GM18508 (cell line): ENCODE measurements around the gene IRF2.
"Not testable (repeated sequence)": the region's sequence is repeated elsewhere in the genome, so short reads cannot be mapped to it uniquely, and the experiment has no call there.

Experiments used
- ATAC-seq: cut with Tn5 transposase; IDR thresholded peaks from one replicate; pipeline ENCODE4 v1.9.1; 2021; ENCODE audit warnings: moderate number of reproducible peaks; ENCODE audit not compliant: insufficient read depth, unreplicated experiment

IRF2 gene

DNA sequence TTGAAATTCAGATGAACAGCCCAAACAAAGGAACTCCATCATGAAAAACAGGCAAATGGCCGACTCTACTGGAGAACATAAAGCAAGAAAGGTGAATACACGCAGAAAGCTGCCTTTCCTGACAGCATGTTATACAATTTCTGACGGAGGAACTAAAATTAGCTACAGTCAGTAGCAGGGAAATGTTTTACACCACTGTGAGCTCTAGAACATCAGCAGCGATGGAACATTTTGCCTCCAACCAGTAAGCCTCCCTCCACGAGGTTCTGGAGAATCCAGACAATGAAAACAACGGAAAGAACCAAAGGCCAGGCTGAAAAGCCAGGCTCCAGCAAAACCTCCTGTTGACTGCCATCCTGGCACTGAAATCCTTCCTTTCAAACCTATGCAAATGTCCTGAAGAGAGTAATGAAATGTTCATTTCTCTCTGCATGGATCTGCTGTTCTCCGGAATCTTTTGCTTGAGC is 78.9 kb downstream of the IRF2 start:
- no peak for ATAC-seq

DNA sequence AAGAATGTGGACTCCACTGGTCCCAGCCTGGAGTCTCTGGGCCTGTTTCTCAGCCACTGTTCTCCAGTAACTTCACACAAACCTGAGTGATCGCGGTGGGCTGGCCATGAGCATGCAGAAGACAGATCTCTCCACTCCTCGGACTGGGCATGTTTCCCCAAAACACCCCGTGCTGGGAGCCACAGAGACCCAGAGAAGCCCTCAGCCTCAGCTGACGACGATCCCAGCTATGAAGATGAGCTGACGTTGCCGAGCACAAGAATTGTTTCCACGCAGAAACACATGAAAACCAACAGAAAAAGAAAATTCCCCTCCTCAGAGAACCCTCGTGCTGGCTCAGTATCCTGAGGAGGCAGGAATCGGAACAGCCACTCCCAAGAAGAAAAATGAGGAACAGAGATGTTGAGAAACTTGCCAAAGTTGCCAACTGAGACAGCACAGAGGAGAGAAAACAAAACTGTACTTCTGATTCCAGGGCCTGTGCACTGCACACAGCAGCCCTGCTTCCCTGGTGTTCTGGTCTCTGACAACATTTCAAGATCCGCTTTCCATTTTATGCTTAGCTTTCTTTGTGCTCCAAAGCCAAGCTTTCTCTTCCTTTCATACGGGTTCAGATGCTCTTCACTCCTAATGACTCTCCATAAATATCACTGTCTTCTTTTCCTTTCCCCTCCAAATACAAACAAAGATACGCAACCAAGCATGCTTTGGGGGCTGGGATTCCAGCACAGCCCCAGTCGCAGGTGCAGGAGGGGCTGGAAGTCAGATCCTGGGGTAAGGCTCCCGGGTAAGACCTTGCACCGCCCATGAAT is 81.4 kb downstream of the IRF2 start:
- no peak for ATAC-seq

DNA sequence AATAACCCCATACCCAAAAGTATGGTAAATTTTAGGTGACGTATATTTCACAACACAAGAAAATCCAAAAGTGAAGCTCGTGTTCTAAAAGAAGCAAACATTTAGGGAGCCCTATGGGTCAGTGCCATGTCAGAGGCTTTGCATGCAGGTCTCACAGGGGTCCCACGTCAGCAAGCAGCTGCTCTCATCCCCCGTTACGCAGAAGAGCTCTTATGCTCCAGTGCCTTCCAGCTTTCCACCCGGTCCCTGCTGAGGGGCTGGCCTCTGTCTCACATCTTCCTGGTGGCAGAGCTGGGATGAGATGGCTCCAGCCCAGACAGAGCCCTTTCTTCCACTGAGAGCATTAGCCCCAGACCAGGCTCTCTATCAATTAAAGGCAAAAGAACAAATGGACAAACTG is 82.0 kb downstream of the IRF2 start:
- no peak for ATAC-seq

DNA sequence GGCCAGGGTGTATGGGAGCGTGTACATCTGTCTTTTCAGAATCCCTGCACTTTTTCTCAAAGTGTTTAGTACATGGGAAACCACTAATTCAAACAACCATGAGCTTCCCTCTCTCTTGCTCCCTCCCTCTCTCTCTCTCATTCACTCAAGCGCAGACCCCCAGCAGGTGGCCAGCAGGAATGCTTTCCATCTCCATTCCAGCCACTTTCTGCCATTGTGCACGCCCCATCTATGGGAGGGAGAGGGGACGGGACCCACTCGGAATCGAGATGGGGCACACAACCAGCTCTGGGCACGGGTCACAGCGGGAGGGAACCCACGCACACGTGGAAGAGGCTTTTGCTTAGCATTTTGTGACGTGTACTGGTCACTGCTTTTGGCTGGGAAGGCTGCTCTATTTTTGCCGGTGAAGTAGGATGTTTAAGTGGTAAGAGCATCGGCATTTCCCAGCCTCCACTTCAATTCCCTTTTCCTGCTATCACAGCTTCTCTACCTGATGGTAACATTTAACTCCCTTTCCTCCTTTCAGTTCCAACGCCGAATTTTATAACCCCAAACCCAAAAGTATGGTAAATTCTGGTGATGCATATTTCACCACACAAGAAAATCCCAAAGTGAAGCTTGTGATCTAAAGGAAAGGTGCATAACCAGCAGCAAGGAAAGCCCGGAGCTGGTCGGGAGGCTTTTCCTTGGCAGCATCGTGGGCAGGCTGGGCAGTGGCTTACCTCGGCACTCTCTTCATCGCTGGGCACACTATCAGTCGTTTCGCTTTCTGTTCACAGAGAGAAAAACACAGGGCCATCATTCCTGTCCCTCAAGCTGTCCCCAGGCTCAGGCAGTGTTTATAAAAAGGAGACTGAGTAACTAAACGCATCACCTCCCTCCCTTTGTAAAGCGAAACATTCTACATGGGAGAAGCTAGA is 84.1 kb downstream of the IRF2 start:
- ATAC-seq, result no peak

DNA sequence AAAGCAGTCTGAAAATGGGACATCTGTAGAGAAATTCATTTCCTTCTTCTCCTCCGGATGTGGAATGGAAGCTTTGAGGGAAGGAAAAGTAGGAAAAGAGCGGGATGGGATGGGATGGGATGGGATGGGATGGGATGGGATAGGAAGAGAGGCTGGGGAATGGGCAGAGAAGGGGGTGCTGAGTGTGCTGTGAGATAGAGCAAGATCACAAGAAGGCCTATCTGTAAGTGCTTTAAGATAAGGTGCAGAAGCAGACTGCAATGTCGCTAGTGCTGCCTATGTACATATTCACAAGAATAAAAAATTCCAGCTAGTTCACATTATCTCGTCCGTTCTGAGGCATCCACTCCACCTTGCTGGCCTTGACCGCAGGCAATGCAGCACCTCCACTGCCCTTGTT is 86.2 kb downstream of the IRF2 start:
- ATAC-seq, result no peak

DNA sequence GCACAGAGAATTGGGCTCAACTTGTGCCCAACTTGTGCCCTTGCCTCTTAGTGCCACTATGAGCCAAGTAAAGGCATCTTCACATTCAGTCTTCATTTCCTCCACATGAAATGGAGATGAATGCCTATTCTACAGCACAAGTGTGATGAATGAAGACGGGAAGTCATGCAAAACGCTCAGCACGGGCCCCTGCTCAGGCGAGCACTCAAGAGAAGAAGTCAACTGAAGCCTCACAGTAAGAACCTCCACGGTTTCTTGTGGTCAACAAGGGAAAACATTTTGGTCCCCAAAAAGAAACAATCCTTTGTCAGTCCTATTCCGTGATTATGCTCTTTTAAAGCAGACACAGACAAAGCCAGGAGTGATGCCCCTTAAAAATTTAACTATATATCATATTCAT is 87.0 kb downstream of the IRF2 start:
- no peak for ATAC-seq

DNA sequence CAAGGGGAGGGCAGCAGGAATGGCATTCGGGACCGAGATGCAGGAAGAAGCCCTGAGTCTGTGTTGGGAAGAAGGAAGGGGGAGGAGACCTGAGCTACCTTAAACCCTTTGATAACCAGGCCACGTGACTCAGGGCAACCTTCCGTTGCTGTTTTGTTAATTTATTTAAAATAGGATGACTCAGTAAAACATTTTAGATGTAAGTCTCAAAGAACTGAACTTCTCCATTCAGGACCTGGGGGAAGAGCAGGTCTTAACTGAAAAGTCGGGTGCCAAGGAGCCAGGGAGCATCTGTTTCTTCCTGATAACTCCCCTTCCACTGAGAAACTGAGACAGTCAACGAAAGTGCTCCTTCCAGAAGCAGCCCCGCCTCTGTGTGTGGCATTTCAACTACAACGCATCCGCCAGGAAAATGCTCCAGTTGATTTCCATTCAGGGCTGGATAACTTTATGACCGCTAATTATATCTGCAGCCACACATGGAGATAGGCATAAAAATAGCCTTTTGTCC is 88.0 kb downstream of the IRF2 start:
- ATAC-seq, result no peak

DNA sequence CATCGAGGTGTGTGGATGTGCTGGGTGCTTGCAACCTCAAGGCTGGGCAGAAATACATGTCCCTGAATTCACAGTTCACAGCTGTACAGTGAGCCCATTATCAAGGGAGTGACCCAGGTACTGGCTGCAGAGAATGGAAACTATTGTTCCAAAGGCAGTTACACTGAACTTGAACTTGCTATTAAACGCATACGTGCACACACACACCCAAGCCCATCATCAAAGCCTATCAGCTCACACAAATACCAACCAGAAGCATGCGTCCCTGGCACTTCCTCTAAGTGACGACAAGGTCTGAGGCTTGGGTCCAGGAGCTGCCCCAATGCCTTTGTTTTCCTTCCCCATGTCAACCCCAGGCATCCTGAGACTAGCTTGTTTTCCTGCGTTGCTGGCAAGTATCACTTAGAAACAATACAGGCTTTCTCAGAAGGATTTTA is 88.6 kb downstream of the IRF2 start:
- no peak for ATAC-seq

DNA sequence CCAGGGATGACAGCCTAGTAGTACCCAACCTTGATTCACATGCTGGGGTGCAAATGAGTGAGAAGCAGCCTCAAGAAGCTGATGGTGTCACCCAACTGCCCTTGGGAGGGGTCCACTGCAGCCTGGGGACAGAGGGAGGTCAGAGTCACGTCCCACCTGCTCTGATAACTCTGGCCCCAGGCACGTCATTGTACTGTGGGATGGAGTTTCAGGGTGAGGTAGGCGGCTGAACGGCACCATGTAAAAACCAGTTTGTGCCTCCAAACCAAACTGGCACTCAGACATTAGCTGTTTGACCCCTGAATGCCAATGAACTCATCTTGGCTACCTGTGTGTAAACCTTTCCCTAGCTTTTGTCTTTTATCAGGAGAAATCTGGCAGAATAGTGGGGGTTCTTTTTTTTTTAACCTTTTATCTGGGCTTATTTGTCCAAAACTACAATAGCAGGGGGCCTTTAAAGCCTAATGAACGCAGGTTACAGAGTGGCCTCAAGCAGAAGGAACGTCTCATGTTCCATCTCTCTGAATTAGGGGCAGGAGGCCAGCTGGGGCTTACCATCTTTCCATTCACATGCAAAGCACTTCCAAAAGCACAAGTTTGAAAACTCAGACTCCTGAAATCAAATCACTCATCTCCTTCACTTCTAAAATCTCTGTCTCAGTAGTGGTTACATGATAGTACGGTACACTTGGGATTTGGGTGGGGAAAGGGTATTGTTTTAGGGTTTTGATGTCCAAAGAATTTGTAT is 89.4 kb downstream of the IRF2 start:
- ATAC-seq, result no peak

DNA sequence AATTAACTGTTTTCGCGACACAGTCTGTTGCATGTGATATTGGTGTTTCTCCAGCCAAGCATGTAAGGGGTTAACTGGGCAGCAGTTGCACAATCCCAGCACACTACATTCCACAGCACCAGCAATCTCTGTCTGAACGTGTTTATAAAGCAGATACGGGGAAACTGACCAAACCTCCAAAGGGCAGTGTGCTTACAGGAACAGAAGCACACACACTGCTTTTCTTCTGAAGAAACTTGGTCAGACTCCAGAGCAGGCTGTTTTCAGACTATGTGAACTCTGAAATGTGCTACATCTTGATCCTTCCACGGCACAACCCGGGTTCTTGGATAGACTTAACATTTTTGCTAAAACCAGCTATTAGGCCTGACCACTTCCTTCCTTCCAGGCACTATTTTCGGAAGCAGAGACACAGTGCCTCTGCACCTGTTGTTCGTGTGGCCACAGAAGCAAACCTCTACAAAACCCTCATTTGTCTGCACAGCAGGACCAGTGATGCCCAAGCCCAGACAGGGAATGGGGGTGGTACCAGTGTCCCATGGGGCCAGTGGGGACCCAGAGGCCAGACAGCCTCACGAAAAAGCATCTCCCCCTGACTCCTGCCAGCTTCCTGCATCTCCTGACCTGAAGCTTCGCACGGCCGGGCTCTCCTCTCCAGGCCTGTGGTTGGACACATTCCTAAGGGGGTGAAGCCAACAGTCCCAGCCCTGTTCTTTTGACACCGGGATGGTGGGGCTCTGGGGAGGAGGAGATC is 90.1 kb downstream of the IRF2 start:
- peak; percentile 78 for ATAC-seq

DNA sequence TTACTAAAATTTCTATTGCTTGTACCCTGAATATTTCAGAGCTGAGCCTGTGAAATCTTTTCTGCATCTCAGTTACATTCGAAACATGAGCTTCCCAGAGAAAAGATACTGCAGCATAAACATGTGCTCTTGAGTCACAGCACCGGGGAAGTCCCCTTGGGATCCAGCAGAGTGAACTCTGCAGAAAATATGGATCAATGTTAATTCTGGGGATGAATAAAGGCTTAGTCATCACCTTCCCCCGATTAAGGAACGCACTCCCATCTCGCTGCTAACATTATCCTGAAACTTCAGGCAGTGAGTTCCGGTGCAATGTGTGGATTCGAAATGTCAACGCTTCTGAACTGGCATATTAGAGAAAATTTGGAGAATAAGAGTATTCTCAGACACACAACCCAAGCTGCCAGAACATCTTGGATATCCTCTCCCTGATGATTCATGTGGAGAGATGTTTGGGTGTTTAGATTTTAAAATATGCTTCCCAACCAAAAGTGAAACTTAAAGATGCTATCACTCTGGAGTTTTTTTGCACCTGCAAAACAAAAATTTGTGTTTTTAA is 90.8 kb downstream of the IRF2 start:
- ATAC-seq, result no peak

DNA sequence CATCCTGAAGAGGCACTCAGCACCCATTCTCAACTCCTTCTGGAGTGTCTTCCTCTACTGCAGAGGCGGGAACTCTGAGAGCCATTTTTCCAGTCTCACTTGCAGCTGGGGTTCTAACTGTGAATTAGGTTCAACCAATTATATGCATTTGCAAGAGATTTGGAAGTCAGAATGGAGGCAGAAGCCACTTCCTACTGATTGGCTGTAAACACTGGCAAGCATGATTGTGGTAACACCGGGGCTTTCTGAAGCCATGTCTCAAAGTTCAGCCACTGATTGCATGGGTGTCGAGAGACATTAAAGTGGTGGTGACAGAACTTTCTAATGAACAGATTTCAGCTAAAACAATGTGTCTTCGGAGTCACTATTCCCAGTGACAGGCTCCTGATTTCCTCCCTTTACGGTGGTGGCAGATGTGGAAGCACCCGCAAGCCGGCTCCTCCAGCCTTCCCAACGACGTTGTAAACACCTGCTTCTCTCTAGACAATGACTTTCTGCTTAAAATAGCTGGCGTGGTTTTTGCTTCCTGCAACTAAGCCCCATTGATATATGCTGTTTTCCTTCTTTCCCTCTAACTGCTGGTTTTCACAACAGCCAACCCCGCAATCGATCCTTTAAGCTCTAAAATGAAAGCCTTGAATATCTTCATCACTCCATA is 92.0 kb downstream of the IRF2 start:
- ATAC-seq, result no peak

DNA sequence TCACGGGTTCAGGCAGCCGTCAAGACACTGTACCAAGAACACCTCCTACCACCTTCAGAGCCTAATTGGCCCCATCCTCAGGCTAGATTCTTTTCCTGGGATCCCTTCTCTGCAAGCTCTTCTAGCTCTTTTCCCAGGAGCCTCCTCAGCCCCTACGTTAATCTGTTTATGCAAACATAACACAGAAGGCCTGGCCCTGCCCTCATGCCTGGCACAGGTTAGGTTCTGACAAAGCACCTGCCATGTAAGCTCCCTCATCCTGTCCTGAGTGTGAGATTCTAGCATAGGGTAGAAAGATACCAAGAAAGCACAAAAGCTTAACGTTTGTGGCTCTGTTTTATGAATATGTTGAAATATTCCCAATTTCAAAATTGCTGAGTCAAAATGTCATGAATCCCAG is 93.6 kb downstream of the IRF2 start:
- ATAC-seq, result no peak

DNA sequence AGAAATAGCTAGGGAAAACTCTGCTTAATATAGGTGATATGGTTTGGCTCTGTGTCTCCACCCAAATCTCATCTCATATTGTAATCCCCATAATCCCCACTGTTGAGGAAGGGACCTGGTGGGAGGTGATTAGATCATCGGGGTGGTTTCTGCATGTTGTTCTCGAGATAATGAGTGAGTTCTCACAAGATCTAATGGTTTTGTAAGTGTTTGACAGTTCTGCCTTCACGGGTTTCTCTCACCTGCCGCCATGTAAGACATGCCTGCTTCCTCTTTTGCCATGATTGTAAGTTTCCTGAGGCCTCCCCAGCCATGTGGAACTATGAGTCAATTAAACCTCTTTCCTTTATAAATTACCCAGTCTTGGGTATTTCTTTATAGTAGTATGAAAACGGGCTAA is 94.1 kb downstream of the IRF2 start:
- ATAC-seq, result not testable (repeated sequence)

DNA sequence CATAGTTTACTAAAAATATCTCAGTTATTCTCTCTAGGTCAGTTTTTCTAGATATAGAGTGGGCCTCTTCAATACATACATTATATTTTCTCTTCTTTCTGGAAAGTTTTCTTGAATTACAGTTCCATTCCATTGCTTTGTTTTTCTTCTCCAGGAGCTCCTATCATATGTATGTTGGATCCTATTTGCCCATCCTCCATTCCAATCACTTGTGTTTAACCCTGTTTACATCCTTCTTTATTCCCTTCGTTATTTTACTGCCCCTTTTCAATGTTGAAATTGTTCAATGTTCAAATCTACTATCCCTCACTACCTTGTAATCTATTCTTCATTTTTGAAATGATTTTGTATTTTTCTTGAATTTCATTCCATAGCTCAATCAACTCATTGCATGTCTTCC is 97.4 kb downstream of the IRF2 start:
- no peak for ATAC-seq

DNA sequence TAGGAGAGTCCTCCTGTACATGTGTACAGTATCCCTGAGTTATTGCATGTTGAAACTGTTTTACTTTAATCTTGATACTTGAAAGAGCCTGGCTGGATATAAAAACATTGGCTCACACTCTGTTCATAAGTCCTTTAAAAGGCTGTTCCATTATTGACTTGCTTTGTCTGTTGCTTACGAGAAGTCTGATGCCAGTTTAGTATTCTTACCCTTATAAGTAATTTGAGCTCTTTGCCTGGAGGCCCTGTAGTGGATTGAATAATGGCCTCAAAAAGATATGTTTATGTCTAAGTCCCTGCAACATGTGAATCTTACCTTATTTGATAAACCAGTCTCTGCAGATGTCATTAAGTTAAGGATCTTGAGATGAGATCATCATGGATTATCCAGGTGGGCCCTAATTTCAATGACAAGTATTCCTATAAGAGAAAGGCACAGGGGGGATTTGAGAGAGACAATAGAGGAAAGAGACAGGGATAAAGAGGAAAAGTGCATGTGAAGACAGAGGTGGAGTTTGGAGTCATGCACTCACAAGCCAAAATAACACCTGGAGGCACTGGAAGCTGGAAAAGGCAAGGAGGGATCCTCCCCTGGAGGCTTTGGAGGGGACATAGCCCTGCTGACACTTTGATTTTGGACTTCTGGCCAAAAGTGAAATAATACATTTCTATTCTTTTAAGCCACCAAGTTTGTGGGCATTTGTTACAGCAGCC is 98.1 kb downstream of the IRF2 start:
- ATAC-seq, result no peak

DNA sequence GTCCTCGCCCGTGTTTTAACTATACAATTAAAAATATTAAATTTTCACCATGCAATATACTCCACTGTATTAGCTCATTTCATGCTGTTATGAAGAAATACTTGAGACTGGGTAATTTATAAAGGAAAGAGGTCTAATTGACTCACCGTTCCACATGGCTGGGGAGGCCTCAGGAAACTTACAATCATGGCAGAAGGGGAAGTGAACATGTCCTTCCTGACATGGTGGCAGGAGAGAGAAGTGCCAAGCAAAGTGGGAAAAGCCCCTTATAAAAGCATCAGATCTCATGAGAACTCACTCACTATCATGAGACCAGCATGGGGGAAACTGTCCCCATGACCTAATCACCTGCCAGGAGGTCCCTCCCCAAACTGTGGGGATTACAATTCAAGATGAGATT is 98.7 kb downstream of the IRF2 start:
- not testable (repeated sequence) for ATAC-seq

DNA sequence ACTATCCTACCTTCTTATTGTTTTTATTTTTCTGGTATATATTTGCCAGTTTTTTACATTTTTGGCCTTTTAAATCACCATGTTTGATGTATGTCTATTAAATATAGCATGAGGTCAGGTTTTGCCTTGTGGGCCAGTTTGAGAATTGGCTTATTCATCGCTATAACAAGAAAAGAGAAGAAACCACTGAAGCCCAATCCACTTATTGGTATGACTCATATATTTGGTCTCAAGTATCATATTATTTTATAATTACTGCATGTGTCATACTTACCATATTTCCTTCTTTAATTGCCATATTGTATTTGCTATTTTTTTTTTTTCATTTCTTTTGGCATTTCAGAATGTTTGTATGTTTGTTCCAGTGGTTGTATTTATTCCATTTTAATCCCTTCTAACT is 99.3 kb downstream of the IRF2 start:
- ATAC-seq, result no peak
